H4 (cell line): ENCODE measurements around the gene CAV1. TPM values are rescaled to one million over a fixed set of nuclear protein-coding genes. Genes with fewer than 3 reads are reported as not detected.
A peak's percentile ranks its signal among the peaks of the same experiment; 100 is the strongest.
"Not testable (repeated sequence)": the region's sequence is repeated elsewhere in the genome, so short reads cannot be mapped to it uniquely, and the experiment has no call there.

ENCODE experiments used
- DNase-seq: peaks from one replicate; pipeline ENCODE4 v3.0.0-alpha.2; 2015; ENCODE audit warnings: low spot score
- total RNA-seq: library from RNA; depleted of rRNA; stranded (reverse); fragments of >200 nt; shearing (Covaris generic); gene quantifications from 2 replicates; pipeline ENCODE4 v1.2.3, GENCODE V29; 2014; rRNA removed

CAV1 gene
- 210 and 218 TPM in 2 replicates for total RNA-seq

- DNase-seq = peak; percentile 92
Measured at GRCh38 chr7:116524609-116525297, at the start of gene CAV1. Gene CAV1, plus strand, starts transcription at chr7:116525036. Its CDS starts 27 bp downstream, at chr7:116525063.

- no peak for DNase-seq
Measured at GRCh38 chr7:116477625-116478024, 47.2 kb upstream of the CAV1 start.

GRCh38 chr7:116478834-116479233 lies 46.0 kb upstream of the CAV1 start:
- no peak for DNase-seq

- no peak for DNase-seq
Measured at GRCh38 chr7:116483271-116483942, 41.4 kb upstream of the CAV1 start.

DNA sequence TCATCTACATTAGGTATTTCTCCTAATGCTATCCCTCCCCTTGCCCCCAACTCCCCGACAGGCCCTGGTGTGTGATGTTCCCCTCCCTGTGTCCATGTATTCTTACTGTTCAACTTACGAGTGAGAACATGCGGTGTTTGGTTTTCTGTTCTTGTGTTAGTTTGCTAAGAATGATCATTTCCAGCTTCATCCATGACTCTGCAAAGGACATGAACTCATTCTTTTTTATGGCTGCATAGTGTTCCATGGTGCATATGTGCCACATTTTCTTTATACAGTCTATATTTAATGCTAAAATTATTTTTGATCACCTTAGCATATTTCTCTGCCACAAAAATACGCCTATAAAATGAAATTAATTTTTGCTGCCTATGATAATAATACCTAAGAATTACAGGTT lies 40.4 kb upstream of the CAV1 start:
- DNase-seq = not testable (repeated sequence)

DNA sequence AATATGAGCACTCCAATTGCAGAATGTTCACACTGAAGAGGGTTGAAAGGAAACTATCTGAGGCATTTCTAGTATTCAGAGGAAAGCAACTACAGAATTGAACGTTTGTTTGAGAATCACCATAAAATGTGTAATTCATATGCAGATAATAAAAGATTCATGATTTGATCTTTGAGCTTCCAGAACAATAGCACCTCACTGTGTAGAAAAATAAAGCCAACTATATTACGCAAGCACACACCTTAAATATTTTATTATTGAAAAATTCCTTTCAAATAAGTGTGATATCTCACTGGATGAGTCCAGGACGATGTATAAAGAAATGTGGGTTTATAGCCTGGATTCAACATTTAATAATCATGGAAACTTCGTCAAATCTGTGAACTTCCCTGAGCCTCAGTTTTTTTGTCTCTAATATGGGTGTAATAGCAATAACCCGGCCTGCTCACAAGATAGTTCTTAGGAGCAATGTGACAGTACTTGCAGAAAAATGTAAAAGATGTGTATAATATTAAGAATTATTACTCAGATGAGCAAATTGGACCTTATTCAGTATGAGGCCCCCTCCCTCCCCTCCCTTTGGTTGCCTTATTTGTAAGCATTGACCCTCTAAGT lies 36.8 kb upstream of the CAV1 start:
- no peak for DNase-seq

DNA sequence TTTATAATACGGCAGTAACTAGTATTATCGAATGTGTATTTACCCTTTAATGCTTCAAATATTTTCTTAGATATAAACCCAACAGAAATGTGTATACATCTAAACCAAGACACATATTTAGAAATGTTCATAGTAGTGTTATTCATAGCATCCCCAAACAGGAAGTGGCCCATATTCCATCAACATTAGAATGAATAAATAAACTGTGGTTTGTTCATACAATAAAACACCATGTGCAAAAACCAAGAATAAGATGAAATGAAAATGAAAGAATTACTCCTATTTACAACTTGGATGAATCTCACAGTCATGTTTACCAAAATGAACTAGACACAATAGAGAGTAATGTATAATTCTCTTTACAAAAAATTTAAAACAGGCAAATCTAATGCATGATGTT lies 34.5 kb upstream of the CAV1 start:
- peak; percentile 38 for DNase-seq

DNA sequence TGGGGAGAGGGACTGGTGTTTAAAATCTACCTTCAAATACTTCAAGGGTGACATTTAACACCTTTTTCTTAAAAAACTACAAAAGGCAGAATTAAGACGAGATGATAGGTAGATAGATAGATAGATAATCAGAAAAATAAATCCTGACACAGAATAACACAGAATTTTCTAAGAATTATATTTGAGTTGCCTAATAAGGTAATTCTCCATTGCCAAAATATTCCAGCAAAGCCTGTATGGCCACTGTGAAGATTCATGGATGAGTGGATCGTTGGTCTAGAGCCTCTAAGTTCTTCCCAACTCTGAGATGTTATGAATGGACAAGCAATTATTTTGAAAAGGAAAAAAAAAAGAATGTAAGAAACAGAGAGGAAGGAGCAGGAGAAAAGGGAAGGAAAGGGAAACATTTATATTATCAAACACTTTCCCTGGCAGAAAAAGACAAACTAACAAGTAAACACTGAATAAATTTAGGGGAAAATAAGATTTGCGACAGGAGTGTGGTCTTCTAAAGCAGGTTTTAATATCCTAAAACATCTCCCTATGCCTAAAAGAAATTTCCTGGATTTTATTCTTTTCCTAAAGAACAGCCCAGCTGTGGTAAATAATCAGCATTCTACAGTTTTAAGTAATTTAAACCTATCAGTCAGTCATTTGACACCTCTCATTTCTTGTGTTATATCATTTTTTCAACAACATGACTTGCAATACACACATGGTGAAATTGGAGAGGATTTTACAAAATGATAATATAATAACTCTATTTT lies 32.8 kb upstream of the CAV1 start:
- no peak for DNase-seq

GRCh38 chr7:116492654-116493109 lies 32.2 kb upstream of the CAV1 start:
- DNase-seq = no peak

DNA sequence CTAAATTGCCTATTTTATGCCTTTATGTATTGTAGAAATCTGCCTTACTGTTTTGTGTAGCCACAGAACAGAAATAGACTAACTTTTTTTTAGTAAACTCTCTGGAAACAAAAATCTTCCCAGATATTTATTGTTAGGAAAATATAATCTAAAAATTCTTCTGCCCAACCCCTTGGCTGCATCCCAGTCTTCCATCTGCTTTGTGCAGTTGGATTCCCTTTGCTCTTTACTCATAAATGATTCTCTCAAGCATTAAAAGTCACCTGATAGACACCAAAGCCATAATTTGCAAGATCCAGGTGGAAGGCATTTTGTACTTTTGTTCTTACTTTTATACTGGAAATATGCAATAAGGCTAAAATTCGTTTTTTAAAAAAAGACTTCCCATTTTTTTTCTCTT lies 31.4 kb upstream of the CAV1 start:
- no peak for DNase-seq

- DNase-seq = no peak
Measured at GRCh38 chr7:116494472-116494871, 30.4 kb upstream of the CAV1 start.

DNA sequence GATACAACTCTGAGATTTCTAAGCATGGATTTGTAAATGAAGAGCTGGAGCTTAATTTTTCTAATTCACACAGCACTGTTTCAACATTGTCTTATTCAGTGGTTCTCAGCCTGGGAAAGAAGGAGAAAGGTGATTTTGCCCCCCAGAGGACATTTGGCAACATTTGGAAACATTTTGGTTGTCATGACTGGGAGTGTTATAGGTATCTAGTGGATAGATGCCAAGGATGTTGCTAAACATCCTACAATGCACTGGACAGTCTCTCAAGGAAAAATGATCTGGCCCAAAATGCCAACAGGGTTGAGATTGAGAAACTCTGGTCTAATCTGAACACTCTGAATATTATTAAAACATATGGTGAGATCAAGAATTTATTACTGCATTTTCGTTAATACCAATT lies 29.1 kb upstream of the CAV1 start:
- no peak for DNase-seq

DNA sequence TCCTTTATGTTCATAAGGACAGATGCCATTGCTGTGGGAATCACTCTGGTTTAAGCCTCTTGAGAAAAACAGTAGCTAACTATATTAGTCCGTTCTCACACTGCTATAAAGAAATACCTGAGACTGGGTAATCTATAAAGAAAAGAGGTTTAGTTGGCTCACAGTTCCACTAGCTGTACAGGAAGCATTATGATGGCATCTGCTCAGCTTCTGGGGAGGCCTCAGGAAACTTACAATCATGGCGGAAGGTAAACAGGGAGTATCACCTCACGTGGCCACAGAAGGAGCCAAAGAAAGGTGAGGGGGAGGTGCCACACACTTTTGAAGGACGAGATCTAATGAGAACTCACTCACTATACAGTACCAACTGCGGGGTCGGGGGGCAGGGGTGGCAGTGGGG lies 28.2 kb upstream of the CAV1 start:
- no peak for DNase-seq

DNA sequence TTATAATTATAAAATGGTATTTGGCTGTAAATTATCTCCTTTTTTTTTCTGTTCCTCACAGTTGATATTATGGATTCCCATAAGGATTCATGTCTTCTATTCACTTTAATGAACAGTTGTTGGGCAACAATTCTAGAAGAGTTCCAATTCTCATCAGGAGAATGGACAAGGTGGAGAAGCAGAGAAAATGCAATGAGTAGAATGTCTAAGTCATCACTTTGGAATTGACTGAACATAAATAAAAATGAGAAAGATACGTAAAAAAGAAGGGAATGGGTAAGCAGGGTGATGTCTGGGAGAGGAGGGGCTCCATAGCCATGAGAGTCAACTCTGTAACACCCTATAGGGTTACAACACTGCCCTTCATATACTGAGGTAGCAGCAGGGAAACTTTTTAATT lies 27.1 kb upstream of the CAV1 start:
- DNase-seq = no peak

GRCh38 chr7:116499168-116500077 lies 25.4 kb upstream of the CAV1 start, which contains the start of gene CAV2:
Gene CAV2, plus strand, starts transcription at chr7:116499738. Its CDS starts 44 bp downstream, at chr7:116499782.
- DNase-seq = peak; percentile 44

DNA sequence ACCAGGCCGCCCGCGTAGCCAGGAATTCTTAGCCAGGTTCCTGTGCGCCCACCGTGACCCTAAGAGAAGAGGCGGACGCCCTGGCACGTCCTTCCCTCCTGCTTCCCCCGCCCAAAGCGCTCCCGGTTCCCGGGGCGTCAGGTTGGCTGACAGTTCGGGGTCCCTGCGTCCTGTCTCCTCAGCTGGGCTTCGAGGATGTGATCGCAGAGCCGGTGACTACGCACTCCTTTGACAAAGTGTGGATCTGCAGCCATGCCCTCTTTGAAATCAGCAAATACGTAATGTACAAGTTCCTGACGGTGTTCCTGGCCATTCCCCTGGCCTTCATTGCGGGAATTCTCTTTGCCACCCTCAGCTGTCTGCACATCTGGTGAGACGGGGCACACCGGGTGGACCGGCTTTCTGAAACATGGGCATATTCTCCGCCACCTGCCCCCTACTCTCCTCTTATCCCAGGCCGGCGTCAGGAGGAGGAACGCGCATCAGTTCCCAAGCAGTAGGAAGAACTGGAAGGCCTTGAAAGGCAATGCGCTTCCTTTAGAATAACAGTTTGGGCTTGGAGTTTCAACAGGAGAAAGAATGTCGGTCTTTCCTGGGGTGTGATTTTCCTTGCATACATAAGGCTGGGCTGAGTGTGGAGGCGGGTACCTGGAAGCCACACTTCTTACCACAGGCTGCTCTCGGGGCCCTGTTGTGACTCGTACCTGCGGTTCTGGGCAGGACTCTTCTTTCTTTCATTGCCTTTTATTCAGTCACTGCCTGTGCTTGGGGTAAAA lies 24.6 kb upstream of the CAV1 start:
- peak; percentile 43 for DNase-seq

GRCh38 chr7:116501425-116502167 lies 23.2 kb upstream of the CAV1 start:
- no peak for DNase-seq

DNA sequence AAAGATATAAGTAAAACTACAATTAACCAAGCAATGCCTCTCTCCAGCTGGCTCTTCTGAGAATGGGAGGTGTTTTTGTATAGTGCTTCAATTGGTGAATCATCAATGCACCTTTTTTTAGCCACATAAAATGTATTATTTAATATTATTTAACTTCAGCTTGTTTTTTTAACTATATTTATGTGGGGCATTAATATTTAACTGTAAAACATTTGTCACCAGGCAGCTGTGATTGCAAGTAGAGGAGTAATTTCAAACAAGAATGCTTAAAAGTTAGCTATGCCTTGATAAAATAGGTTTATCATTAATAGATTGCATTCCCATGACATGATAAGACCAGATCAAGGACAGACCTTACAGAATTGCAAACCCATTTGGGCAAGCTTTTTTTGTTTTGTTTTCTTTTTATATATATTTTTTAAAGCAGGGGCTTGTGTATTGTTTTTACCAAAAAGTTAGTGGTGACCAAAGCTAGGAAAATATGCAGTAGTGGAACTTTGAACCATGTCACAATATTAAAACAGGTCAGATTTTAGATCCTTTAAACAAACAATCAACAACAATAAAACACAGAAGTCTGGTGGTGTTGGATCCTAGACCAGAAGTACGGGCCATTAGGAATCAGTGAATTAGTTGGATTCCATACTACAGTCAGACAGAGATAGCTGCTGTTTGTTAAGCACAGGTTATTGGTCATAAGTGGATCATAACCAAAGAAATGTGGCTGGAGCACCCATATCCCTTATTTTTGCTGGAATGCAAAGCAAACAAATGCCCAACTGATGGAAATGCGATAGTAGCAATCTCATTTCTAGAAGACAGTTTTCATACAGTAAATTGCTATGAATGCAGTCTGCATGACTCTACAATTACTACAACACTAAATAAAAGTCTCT lies 22.4 kb upstream of the CAV1 start:
- no peak for DNase-seq
